GM19099 (cell line): ENCODE data around the gene CASQ1.

Source experiments
- POLR2A ChIP-seq: IDR thresholded peaks from 3 replicates; pipeline ENCODE4 v1.6.1; 2011; ENCODE audit warnings: low read depth; ENCODE audit not compliant: insufficient read length; ENCODE audit errors: extremely low read depth

CASQ1 gene

GRCh38 chr1:160206421-160207117, 16.2 kb downstream of the CASQ1 start:
- TF ChIP-seq POLR2A = no peak

DNA sequence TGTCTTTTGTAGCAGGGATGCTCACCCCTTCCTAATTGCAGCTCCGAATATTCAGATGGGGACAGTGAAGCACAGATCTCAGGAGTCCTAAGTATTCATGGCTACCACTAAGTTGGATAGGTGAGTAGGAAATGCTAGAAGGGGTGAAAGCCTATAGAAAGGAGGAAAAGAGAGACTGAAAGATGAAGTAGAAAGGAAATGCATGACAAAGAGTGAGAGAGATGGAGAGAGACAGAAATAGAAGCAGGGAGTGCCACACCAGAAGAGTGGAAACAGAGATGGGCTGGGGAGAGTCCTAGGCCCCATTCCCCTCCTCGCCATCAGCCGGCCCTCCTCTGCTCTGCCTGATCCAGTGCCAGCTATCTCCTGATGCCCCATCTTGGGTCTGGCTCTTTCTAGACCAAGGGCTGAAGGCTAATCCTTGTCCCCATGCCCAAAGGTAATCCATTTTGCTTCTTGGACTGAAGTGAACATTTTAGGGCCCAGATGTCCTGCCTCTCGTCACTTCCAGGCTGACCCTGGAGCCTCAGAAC, 16.8 kb downstream of the CASQ1 start:
- no peak for TF ChIP-seq POLR2A

GRCh38 chr1:160207771-160208556, 17.6 kb downstream of the CASQ1 start:
- TF ChIP-seq POLR2A = no peak

GRCh38 chr1:160208557-160209320, 18.4 kb downstream of the CASQ1 start:
- TF ChIP-seq POLR2A = no peak

GRCh38 chr1:160209321-160210046, 19.1 kb downstream of the CASQ1 start:
- TF ChIP-seq POLR2A = no peak

- TF ChIP-seq POLR2A = no peak
Measured at GRCh38 chr1:160210561-160210960, 20.2 kb downstream of the CASQ1 start.

- TF ChIP-seq POLR2A = peak; percentile 12
Measured at GRCh38 chr1:160211046-160211790, 20.8 kb downstream of the CASQ1 start.

DNA sequence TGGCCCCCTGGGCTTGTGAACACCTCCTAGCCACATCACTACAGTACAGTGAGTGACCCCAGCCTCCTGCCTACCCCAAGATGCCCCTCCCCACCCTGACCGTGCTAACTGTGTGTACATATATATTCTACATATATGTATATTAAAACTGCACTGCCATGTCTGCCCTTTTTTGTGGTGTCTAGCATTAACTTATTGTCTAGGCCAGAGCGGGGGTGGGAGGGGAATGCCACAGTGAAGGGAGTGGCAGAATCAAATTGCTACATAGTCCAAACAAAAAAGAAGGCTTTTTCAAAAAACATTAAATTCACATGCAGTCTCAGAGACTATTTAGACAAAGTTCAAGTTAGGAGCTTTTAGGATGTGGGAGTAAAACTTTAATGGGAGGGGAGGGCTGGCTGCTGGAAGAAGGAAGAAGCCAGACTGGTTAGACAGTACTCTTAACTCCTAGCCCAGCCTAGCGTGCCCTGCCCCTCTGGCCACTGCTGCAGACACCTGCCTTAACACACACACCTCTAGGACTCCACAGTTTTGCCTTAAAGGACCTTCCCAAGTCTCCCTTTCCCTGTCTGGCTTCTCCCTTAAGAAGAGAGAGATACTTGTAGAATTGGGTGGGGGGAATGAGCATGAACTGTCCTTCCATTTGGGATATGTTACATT, 24.2 kb downstream of the CASQ1 start:
- TF ChIP-seq POLR2A = no peak

- no peak for TF ChIP-seq POLR2A
Measured at GRCh38 chr1:160216301-160216700, 25.9 kb downstream of the CASQ1 start.

GRCh38 chr1:160217481-160218051, 27.2 kb downstream of the CASQ1 start:
- TF ChIP-seq POLR2A = no peak

DNA sequence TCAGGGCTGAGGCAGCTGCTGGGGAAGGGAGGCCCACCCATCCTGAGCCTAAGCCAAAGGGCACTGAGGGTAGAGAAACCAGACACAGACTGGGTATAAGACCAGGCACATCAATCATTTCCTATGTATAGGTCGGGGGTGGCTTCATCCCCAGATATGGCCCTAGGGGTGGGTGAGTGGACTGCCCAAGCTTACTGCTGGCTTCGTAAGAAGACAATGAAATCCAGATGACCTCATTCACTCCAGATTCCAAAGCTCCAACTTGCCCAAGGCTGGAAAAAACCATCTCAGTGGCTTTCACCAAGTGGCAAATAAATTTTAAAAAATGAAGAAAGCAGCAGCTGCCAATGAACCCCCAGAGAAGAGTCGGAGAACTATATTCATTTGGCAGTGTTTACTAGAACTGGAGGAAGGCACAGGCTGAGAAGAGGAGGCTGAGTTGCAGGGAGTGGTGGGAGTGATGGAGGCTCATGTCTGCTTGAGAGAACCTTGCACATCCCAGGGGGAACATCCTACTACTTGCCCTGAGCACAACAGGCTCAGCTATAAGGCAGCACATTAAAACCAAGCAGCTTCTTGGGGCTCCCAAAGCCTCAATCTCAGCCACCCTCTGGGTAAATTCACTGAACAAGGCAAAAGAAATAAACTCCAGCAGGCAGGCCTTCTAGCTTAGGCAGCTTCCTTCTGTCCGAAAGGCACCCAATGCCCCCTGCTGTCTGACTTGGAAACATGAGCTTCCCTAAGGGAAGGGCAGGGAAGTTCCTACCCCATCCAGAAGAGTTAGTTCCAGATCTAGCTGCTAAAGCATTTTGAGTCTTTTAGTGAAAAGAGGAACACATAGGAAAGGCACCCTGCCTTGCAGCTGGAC, 28.9 kb downstream of the CASQ1 start:
- no peak for TF ChIP-seq POLR2A

DNA sequence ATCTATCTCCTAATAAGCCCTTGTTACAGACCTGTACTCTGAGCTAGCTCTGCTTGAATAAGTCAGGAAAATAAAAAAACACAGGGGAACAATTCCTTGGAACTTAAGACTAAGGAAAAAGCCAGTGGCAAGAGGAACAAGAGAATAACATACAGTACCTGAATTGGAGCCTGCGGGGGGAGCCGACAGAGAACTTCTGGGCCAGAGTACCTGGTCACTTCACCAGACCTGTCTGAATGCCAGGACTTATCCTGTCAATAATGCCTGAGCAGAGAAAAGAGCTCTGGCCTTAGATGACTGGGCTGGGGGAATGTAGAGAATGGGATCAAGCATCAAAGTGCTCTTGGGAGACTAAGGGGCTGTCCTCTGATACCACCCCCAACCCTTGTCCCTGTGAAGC, 29.9 kb downstream of the CASQ1 start:
- no peak for TF ChIP-seq POLR2A

GRCh38 chr1:160221089-160221488, 30.7 kb downstream of the CASQ1 start:
- TF ChIP-seq POLR2A = no peak

- no peak for TF ChIP-seq POLR2A
Measured at GRCh38 chr1:160222546-160222945, 32.2 kb downstream of the CASQ1 start.
